NCI-H69 (cell line): ENCODE data around the gene MTCH1.

Experiments used
- DNase-seq: peaks from one replicate; lab custom pipeline; 2025; lab: John Stamatoyannopoulos, UW

MTCH1 gene

GRCh38 chr6:36926708-36927513 lies 59.1 kb downstream of the MTCH1 start:
- DNase-seq: no peak

GRCh38 chr6:36925809-36926208 lies 60.2 kb downstream of the MTCH1 start:
- DNase-seq: no peak

GRCh38 chr6:36924778-36925374 lies 61.1 kb downstream of the MTCH1 start:
- no peak for DNase-seq

- no peak for DNase-seq
Observed at GRCh38 chr6:36924131-36924530, 61.9 kb downstream of the MTCH1 start.

GRCh38 chr6:36920546-36920945 lies 65.5 kb downstream of the MTCH1 start:
- no peak for DNase-seq

GRCh38 chr6:36920049-36920448 lies 65.9 kb downstream of the MTCH1 start:
- no peak for DNase-seq
